IMR-90 (cell line): ENCODE measurements around the gene C7orf33.

ENCODE experiments used
- CEBPB ChIP-seq: IDR thresholded peaks from 2 replicates; pipeline ENCODE4 v1.6.1; 2012; ENCODE audit warnings: low read depth, low read length, improper control_type of control experiment
- MAZ ChIP-seq: IDR thresholded peaks from 2 replicates; pipeline ENCODE4 v1.6.1; 2012; ENCODE audit warnings: low read depth, mild to moderate bottlenecking, low read length, improper control_type of control experiment, moderate library complexity, borderline replicate concordance
- NFE2L2 ChIP-seq: fragments of 150-350 bp; IDR thresholded peaks from 2 replicates; pipeline ENCODE4 v1.6.1; 2016; ENCODE audit warnings: low read depth, mild to moderate bottlenecking, low read length
- POLR2A ChIP-seq: IDR thresholded peaks from 2 replicates; pipeline ENCODE4 v1.6.1; 2012; ENCODE audit warnings: mild to moderate bottlenecking, low read depth, low read length
- RAD21 ChIP-seq: IDR thresholded peaks from 2 replicates; pipeline ENCODE4 v1.6.1; 2012; ENCODE audit warnings: low read length, improper control_type of control experiment
- RCOR1 ChIP-seq: IDR thresholded peaks from 2 replicates; pipeline ENCODE4 v1.6.1; 2012; ENCODE audit warnings: mild to moderate bottlenecking, low read length, improper control_type of control experiment; ENCODE audit not compliant: insufficient replicate concordance
- SMC3 ChIP-seq: fragments of 150-350 bp; IDR thresholded peaks from 2 replicates; pipeline ENCODE4 v1.6.1; 2016; ENCODE audit warnings: low read depth, mild to moderate bottlenecking, antibody characterized with exemption, low read length, moderate library complexity
- TF ChIP-seq, protein P1 (sequence below): conservative IDR thresholded peaks from 2 replicates; pipeline ENCODE4 v1.5.1; 2012; ENCODE audit warnings: mild to moderate bottlenecking, low read depth, low read length, improper control_type of control experiment

DNA sequence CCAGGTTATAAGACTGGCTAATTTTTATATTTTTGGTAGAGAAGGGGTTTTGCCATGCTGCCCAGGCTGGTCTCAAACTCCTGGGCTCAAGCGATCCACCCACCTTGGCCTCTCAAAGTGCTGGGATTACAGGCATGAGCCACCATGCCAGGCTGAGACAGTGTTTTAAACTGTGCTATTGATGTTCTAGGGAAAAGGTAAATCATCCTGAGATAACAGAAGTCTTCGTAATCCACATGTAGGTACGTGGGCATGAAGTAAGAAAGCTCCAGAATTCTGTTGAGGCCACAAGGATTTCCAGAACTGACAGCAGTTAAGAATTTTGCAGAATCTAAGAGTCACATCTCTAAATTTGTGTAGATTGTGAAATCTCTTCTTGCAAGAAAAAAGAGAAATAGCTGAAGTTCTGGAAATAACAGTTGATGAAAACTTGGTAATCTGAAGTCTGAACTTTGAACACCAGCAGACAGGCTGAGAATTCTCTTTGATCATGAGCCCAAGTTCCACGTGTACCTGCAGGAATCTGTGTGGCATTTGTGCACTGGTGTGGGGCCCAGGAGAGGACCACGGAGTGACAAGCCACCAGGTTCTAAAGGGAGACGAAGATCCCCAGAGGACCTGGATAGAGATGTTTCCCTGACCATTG lies 24.6 kb downstream of the C7orf33 start:
- TF ChIP-seq, protein P1, sequence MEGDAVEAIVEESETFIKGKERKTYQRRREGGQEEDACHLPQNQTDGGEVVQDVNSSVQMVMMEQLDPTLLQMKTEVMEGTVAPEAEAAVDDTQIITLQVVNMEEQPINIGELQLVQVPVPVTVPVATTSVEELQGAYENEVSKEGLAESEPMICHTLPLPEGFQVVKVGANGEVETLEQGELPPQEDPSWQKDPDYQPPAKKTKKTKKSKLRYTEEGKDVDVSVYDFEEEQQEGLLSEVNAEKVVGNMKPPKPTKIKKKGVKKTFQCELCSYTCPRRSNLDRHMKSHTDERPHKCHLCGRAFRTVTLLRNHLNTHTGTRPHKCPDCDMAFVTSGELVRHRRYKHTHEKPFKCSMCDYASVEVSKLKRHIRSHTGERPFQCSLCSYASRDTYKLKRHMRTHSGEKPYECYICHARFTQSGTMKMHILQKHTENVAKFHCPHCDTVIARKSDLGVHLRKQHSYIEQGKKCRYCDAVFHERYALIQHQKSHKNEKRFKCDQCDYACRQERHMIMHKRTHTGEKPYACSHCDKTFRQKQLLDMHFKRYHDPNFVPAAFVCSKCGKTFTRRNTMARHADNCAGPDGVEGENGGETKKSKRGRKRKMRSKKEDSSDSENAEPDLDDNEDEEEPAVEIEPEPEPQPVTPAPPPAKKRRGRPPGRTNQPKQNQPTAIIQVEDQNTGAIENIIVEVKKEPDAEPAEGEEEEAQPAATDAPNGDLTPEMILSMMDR: no peak
- TF ChIP-seq RCOR1 (no peak), POLR2A (no peak), SMC3 (no peak), RAD21 (no peak), CEBPB (no peak), NFE2L2 (no peak), MAZ (no peak)
